UCSD-AML1 (cell line): ENCODE results near the gene FOXC2.

ENCODE experiments used
- DNase-seq: peaks from one replicate; lab custom pipeline; 2025; ENCODE audit not compliant: unreplicated experiment; lab: John Stamatoyannopoulos, UW

The FOXC2 gene

DNA sequence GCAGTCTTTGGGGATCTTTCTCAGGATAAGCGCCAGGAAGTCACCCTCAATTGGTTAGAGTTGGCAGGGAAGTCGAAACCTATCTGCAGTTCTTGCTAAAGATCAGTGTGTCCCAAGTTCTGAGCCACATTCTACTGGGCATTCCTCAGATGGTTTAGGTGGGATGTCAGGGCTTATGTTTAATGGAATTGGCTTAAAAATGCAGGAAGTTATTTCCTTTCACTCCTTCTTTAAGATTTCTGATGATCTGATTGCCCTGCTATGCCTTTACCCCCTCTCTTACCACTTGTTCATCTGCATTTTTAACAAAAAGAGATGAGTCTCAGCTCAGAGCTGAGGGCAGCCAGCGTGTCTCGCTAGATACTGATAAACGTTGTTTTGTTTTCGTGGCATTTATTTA is 42.5 kb downstream of the FOXC2 start:
- no peak for DNase-seq

DNA sequence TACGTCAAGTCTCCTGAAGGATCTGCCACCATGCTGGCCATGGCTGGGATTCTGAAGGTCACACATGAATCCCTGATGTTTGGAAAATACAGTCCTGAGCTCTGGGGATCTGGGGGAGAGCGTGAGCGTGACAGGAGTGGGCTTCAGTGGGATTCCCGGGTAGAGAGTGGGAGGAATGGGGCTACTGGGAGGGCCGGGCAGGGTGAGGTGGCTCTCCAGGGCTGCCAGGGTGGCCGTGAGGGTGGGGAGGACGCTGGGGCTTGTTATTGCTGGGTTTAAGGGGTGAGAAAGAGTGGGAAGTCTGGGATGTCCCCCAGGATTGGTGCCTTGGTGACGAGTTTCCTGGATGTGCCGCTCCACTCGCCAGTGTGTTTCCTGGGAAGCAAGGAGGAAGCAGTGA is 43.0 kb downstream of the FOXC2 start:
- no peak for DNase-seq

DNA sequence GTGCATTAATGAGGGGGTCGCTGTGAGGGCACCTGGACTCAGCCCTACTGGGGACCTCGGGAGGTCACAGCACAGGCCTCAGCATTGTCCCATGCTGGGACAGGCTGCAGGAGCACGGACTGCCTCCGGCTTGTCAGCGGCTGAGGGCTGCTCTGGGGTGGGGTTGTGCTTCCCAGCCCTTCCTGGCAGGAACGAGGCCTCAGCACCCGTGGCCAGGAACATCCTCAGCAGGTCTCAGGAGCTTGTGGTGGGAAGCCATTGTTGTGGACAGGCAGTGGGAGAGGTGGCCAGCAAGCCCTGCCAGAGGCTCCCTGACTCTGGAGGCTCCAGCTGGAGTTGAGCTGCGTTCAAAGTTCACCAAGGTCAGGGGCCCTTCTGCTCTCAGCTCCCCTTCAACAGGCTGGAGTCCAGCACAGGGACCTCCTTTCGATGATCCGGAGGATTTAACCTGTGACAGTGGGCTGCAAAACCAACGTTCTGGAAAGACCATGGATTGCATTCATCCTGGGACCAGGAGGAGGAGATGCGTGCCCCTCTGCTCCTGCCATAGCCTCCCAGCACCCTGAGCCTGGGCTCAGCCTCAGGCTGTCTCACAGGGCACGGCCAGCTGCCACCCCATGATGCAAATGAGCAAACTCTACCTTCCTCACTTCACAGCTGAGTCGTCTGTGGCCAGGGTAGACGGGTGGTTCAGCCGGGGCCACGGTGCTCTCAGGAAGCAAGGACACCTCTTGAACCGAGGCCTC is 44.3 kb downstream of the FOXC2 start:
- no peak for DNase-seq

DNA sequence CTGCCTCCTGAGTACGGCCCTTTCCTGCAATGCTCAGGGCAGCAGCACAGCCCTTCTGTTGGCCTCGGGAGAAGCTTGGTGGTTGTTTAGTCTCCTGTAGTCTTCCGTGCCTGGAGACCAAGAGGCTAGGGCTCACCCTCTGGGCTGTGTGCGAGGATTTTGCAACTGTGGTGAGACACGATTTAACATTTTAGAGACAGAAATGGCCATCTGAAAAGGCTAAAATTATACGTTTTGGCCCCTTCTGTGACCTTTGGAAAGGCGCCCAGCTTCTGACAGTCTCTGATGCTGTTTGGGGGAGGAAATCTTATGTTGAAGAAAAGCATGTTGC is 44.9 kb downstream of the FOXC2 start:
- DNase-seq, result no peak

DNA sequence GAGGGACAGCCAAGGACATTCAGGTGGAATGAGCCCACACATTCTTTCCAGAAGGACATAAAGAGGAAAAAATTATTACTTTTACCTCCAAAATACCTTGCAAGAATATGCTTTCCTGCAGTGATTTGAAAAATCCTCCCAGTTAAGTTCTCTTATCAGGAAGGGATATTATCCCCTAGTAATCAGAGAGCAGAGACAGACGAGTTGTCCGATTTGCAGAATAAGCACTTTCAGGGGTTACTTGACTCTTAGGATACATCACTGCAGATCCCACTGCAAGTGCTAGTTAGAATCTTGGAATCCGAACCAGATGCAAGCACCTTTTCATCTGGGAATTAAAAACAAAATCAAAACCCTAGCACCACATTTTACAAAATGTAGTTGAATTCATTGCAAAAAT is 45.3 kb downstream of the FOXC2 start:
- DNase-seq, result no peak

DNA sequence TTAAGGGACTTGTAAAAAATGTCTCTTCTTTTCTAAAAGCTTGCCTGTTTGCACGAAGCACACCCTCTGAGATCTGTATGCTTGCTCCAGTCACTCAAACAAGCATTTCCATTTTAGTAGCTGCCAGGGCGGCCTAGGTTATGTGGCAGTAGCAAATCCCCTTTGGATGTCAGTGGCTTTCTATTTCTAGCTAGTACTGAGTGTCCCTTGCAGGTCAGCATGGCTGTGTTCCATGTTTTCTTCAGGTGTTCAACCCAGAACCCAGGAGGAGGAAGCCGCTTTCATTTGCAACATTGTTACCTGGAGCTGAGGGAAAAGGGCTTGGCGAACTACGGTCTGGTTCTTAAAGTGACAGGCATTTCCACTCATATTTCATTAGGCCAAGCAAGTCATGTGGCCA is 48.1 kb downstream of the FOXC2 start:
- DNase-seq, result no peak

DNA sequence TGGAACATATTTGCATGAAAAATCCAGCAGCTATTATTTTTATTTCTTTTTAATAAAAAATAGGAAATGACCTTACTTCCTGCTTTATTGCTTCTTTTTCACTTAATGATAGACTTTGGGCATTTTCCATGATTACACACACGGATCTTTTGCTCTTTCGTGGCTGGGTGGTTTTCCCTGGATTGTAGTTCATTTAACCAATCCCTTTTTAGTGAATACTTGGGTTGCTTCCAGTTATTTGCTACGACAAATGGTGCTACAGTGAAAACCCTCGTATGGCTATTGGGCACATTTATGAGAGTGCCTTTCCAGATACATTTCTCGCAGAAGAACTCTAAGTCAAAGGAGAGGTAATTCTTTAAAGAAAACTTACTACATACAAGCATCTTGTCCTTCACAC is 50.3 kb downstream of the FOXC2 start:
- no peak for DNase-seq

DNA sequence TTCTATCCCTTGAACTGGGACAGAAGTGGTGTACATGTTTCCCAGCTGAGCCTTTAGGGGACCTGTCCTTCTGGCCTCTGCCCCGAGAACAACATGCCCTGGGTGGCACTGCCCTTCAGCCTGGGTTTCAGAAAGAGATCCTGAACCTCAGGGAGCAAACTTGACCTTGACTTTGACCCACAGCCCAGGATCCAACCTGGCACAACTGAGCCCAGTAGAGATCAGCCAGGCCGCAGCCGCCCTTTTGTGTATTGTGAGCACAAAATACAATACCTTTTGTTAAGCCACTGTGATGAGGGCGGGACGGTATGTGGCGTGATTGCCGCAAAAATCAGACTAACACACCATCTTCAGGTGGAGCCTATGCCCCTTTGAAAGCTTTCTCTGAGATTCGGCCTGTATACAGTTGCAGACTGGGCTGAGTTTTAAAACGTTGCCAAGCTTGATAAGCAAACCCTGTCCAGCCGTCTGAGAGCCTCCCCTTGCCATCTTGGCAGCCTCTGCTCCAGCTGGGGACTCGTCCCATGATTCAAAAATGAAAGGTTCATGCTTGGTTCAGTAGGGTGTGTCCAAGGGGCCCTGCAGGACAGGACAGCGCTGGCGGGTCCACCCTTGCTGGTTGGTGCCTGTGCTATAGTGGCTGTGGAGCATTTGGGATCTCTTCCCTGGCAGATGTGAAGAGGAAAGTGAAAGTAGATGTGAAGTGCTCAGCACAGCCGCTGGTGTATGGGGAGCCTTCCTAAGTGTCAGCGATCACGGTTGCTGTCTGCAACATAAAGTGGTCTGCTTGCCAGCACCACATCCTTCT is 52.0 kb downstream of the FOXC2 start:
- DNase-seq, result no peak
